Measurements from ENCODE around the gene PEX6. TPM values are rescaled to one million over a fixed set of nuclear protein-coding genes. Genes with fewer than 3 reads are reported as not detected.

Gene PEX6
- total RNA-seq, 2 experiments from 2014 or later: 23.8 to 24.7 TPM

DNA sequence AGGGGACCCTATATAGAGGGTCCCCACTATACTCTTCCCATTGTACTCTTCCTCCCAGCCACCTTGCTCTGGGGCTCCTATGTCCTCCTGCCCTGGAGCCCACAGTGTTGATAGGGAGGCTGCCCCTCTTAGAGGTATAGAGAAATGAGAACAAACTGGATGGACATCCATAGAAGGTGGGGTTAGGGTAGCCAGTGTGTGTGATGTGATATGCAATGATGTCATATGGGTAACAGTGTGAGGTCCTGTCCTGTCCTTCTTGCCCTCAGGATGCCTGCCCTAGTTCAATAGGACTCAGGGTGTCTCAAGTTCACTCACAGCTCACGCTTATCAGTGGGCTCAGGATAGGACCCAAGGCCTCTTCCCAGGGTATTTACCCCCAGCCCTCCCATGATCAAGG is 62.7 kb downstream of the PEX6 start:
- H3K9me3 ChIP-seq (ENCODE audit: low read length): no peaks in the 10 kb centered on the region
- peaks cover 15% of the 10 kb centered on the region for H3K4me1 ChIP-seq (ENCODE audit: insufficient read depth, low read length, poor library complexity, severe bottlenecking)
- H3K27ac ChIP-seq (ENCODE audit: low read depth, low read length, poor library complexity, severe bottlenecking): peak overlapping the region; percentile 42
- no TSS peak for BruUV-seq (replicated peaks)
- H3K79me2 ChIP-seq (ENCODE audit: insufficient read depth, low read depth, low read length): no peaks in the 10 kb centered on the region
- TF ChIP-seq, protein P1, sequence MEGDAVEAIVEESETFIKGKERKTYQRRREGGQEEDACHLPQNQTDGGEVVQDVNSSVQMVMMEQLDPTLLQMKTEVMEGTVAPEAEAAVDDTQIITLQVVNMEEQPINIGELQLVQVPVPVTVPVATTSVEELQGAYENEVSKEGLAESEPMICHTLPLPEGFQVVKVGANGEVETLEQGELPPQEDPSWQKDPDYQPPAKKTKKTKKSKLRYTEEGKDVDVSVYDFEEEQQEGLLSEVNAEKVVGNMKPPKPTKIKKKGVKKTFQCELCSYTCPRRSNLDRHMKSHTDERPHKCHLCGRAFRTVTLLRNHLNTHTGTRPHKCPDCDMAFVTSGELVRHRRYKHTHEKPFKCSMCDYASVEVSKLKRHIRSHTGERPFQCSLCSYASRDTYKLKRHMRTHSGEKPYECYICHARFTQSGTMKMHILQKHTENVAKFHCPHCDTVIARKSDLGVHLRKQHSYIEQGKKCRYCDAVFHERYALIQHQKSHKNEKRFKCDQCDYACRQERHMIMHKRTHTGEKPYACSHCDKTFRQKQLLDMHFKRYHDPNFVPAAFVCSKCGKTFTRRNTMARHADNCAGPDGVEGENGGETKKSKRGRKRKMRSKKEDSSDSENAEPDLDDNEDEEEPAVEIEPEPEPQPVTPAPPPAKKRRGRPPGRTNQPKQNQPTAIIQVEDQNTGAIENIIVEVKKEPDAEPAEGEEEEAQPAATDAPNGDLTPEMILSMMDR (conservative IDR thresholded peaks at IDR 0.05; ENCODE audit: low read length): no peak
- TF ChIP-seq EZH2phosphoT487 (IDR thresholded peaks at IDR 0.05; ENCODE audit: borderline replicate concordance, low read depth, low read length): no peak
- H2AFZ ChIP-seq (ENCODE audit: low read length): peak overlapping the region; percentile 62; the same call in 1 of the 2 replicates
- 0 out of 2 replicates have a peak overlapping the region, but pooled peaks have one; percentile 36 for H3K4me2 ChIP-seq (ENCODE audit: low read length)
- H4K20me1 ChIP-seq (ENCODE audit: insufficient read depth, low read length): no peaks in the 10 kb centered on the region
- no peaks in the 10 kb centered on the region for H3K36me3 ChIP-seq (ENCODE audit: insufficient read depth, low read length)
- ChIA-PET CTCF (ENCODE audit: unreplicated experiment) (no interaction called here), POLR2A (interaction anchor here (2.5 kb wide), 1 partner anchor 13 kb away, joined by 17 read pairs; the partner anchor contains the start of gene CNPY3)
- no peak for DNase-seq (ENCODE audit: low spot score)
- no peaks in the 10 kb centered on the region for H3K9me2 ChIP-seq (ENCODE audit: insufficient read depth, low read length)
- H3K4me3 ChIP-seq (ENCODE audit: low read depth, low read length, poor library complexity, severe bottlenecking): no peak overlapping the region
- intact Hi-C loops (cut with micrococcal nuclease; ENCODE audit: unreplicated experiment): no loop called here

DNA sequence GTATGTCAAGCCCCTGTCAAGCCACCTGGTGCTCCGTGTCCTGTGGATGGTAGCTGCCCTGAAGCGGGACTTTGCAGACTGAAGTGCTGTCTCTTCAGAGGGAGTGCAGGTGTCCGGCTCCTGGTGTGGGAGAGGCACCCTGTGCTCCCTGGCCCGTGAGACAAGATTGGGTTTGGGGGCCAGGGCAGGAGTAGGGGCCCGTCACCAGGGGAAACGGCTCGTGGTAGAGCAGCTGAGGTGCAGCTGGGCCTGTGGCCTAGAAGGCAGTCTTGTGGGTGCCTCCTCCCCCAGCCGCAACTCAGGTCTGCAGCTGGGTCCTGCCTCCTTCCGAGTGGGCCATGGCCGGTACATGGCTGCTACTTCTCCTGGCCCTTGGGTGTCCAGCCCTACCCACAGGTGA is 63.2 kb downstream of the PEX6 start, which contains the start of gene PTCRA:
Gene PTCRA, plus strand, starts transcription at position 322 of the 400 bp plus-strand sequence. Its CDS starts 17 bp downstream, at position 339.
- Histone ChIP-seq H3K9me2 (ENCODE audit: insufficient read depth, low read length) (no peaks in the 10 kb centered on the region), H2AFZ (ENCODE audit: low read length) (peak within 1 kb of the TSS; percentile 62), H3K4me2 (ENCODE audit: low read length) (peak within 1 kb of the TSS; percentile 36; the same call in 1 of the 2 replicates), H3K79me2 (ENCODE audit: insufficient read depth, low read depth, low read length) (no peaks in the 10 kb centered on the region), H3K27ac (ENCODE audit: low read depth, low read length, poor library complexity, severe bottlenecking) (peak within 1 kb of the TSS; percentile 42), H3K9me3 (ENCODE audit: low read length) (no peaks in the 10 kb centered on the region), H3K4me3 (ENCODE audit: low read depth, low read length, poor library complexity, severe bottlenecking) (no peak within 1 kb of the TSS), H4K20me1 (ENCODE audit: insufficient read depth, low read length) (no peaks in the 10 kb centered on the region), H3K4me1 (ENCODE audit: insufficient read depth, low read length, poor library complexity, severe bottlenecking) (peaks cover 15% of the 10 kb centered on the region), H3K36me3 (ENCODE audit: insufficient read depth, low read length) (no peaks in the 10 kb centered on the region)
- no TSS peak for BruUV-seq (replicated peaks)
- intact Hi-C loops (cut with micrococcal nuclease; ENCODE audit: unreplicated experiment): no loop called here
- ChIA-PET POLR2A (interaction anchor here (0.7 to 2.5 kb wide), 2 partner anchors 13 to 602 kb away, joined by 3 to 17 read pairs; partner anchors contain the start of gene CNPY3), CTCF (ENCODE audit: unreplicated experiment) (interaction anchor here (0.8 kb wide), 1 partner anchor 10 kb away, joined by 3 read pairs; no protein-coding TSS in a partner anchor)
- TF ChIP-seq, protein P1 (conservative IDR thresholded peaks at IDR 0.05; ENCODE audit: low read length): no peak
- TF ChIP-seq EZH2phosphoT487 (IDR thresholded peaks at IDR 0.05; ENCODE audit: borderline replicate concordance, low read depth, low read length): no peak
- DNase-seq (ENCODE audit: low spot score): peak; percentile 84

DNA sequence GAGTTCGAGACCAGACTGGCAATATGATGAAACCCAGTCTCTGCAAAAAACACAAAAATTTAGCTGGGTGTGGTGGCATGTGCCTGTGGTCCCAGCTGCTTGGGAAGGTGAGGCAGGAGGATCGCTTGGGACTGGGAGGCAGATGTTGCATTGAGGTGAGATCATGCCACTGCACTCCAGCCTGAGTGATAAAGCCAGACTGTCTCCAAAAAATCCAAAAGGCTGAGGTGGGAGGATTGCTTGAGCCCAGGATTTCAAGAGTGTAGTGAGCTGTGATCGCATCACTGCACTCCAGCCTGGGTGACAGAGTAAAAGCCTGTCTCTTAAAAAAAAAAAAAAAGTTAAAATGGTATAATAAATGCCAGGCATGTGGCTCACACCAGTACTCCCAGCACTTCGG is 64.4 kb downstream of the PEX6 start:
- H3K4me3 ChIP-seq (ENCODE audit: low read depth, low read length, poor library complexity, severe bottlenecking): no peak overlapping the region
- ChIA-PET CTCF (ENCODE audit: unreplicated experiment) (interaction anchor here (0.5 kb wide), 1 partner anchor 23 kb away, joined by 4 read pairs; no protein-coding TSS in a partner anchor), POLR2A (interaction anchor here (0.5 to 2.5 kb wide), 5 partner anchors 10 to 898 kb away, joined by 3 to 17 read pairs (median 3); partner anchors contain the start of gene CNPY3)
- H3K27ac ChIP-seq (ENCODE audit: low read depth, low read length, poor library complexity, severe bottlenecking): no peak overlapping the region
- intact Hi-C loops (cut with micrococcal nuclease; ENCODE audit: unreplicated experiment): no loop called here
- H3K4me1 ChIP-seq (ENCODE audit: insufficient read depth, low read length, poor library complexity, severe bottlenecking): peaks cover 15% of the 10 kb centered on the region
- no peak overlapping the region for H3K4me2 ChIP-seq (ENCODE audit: low read length)
- no peaks in the 10 kb centered on the region for H4K20me1 ChIP-seq (ENCODE audit: insufficient read depth, low read length)
- no peak overlapping the region for H2AFZ ChIP-seq (ENCODE audit: low read length)
- no peak for DNase-seq (ENCODE audit: low spot score)
- no peaks in the 10 kb centered on the region for H3K36me3 ChIP-seq (ENCODE audit: insufficient read depth, low read length)
- no peaks in the 10 kb centered on the region for H3K9me2 ChIP-seq (ENCODE audit: insufficient read depth, low read length)
- no peaks in the 10 kb centered on the region for H3K9me3 ChIP-seq (ENCODE audit: low read length)
- TF ChIP-seq EZH2phosphoT487 (IDR thresholded peaks at IDR 0.05; ENCODE audit: borderline replicate concordance, low read depth, low read length): no peak
- TF ChIP-seq, protein P1 (conservative IDR thresholded peaks at IDR 0.05; ENCODE audit: low read length): no peak
- no peaks in the 10 kb centered on the region for H3K79me2 ChIP-seq (ENCODE audit: insufficient read depth, low read depth, low read length)
- BruUV-seq (replicated peaks): no TSS peak
